HepG2 (cell line): ENCODE results near the gene LENG1. TPM values are rescaled to one million over a fixed set of nuclear protein-coding genes. Genes with fewer than 3 reads are reported as not detected.
A peak's percentile ranks its signal among the peaks of the same experiment; 100 is the strongest.

Experiments
- EHMT2 ChIP-seq: fragments of 200-600 bp; sonication (generic); IDR thresholded peaks from 2 replicates; pipeline ENCODE4 v1.7.0; 2017; ENCODE audit warnings: antibody characterized with exemption, low read depth, low read length, borderline replicate concordance
- FOXA1 ChIP-seq, 2 experiments: fragments of 450-650 bp in 1 of 2; sonication (generic) in 1 of 2; formaldehyde crosslinking in 1 of 2; IDR thresholded peaks; 2 replicates each; pipeline versions ENCODE4 v1.4.0 to v1.6.1; 2016 to 2020; ENCODE audit warnings: missing genetic modification reagents in 1 of 2
- HOXA3 ChIP-seq: sonication (generic); formaldehyde crosslinking; IDR thresholded peaks from 2 replicates; pipeline ENCODE4 v1.5.0; 2020; ENCODE audit warnings: missing genetic modification reagents
- IRF2 ChIP-seq: IDR thresholded peaks from 2 replicates; pipeline ENCODE4 v1.6.1; 2018; ENCODE audit warnings: missing genetic modification reagents, missing compliant biosample characterization
- JUN ChIP-seq: sonication (generic); formaldehyde crosslinking; IDR thresholded peaks from 2 replicates; pipeline ENCODE4 v1.4.0; 2020; ENCODE audit warnings: mild to moderate bottlenecking, missing genetic modification reagents
- MAFG ChIP-seq: sonication (generic); formaldehyde crosslinking; IDR thresholded peaks from 2 replicates; pipeline ENCODE4 v1.5.1; 2020; ENCODE audit warnings: mild to moderate bottlenecking, missing genetic modification reagents
- PRMT3 ChIP-seq: sonication (generic); formaldehyde crosslinking; IDR thresholded peaks from 2 replicates; pipeline ENCODE4 v1.8.1; 2022; ENCODE audit warnings: low read depth, mild to moderate bottlenecking, moderate library complexity, missing genetic modification reagents, borderline replicate concordance
- PRPF4 ChIP-seq: fragments of 200-400 bp; formaldehyde crosslinking; IDR thresholded peaks from 2 replicates; pipeline ENCODE4 v1.6.1; 2016; ENCODE audit warnings: low read length, low read depth; ENCODE audit not compliant: poor library complexity, severe bottlenecking
- RARA ChIP-seq: IDR thresholded peaks from 2 replicates; pipeline ENCODE4 v1.6.1; 2016; ENCODE audit warnings: missing genetic modification reagents, missing compliant biosample characterization
- STAT5B ChIP-seq: sonication (generic); formaldehyde crosslinking; IDR thresholded peaks from 2 replicates; pipeline ENCODE4 v1.4.0; 2020; ENCODE audit warnings: missing genetic modification reagents
- TEAD2 ChIP-seq: sonication (generic); formaldehyde crosslinking; IDR thresholded peaks from 2 replicates; pipeline ENCODE4 v1.9.0; 2021; ENCODE audit warnings: missing genetic modification reagents
- ZNF329 ChIP-seq: sonication (generic); formaldehyde crosslinking; IDR thresholded peaks from 2 replicates; pipeline ENCODE4 v1.9.0; 2021; ENCODE audit warnings: low read depth, mild to moderate bottlenecking, missing genetic modification reagents
- ZNF34 ChIP-seq: sonication (generic); formaldehyde crosslinking; IDR thresholded peaks from 2 replicates; pipeline ENCODE4 v1.4.0; 2020; ENCODE audit warnings: mild to moderate bottlenecking, missing genetic modification reagents, borderline replicate concordance
- ZNF431 ChIP-seq: sonication (generic); formaldehyde crosslinking; IDR thresholded peaks from 2 replicates; pipeline ENCODE4 v1.9.0; 2022; ENCODE audit warnings: missing genetic modification reagents, low read depth, mild to moderate bottlenecking, borderline replicate concordance
- ZNF468 ChIP-seq: sonication (generic); formaldehyde crosslinking; IDR thresholded peaks from 2 replicates; pipeline ENCODE4 v1.8.0; 2022; ENCODE audit warnings: mild to moderate bottlenecking, moderate library complexity, missing genetic modification reagents
- ZNF614 ChIP-seq: IDR thresholded peaks from 2 replicates; pipeline ENCODE4 v1.6.1; 2018; ENCODE audit warnings: missing biosample characterization, missing genetic modification reagents, inconsistent platforms, borderline replicate concordance
- ZNF713 ChIP-seq: sonication (generic); formaldehyde crosslinking; IDR thresholded peaks from 2 replicates; pipeline ENCODE4 v1.4.0; 2020; ENCODE audit warnings: mild to moderate bottlenecking, missing genetic modification reagents
- ZNF749 ChIP-seq: sonication (generic); formaldehyde crosslinking; IDR thresholded peaks from 2 replicates; pipeline ENCODE4 v1.8.0; 2022; ENCODE audit warnings: mild to moderate bottlenecking, missing genetic modification reagents, moderate library complexity, borderline replicate concordance
- ZNF776 ChIP-seq: sonication (generic); formaldehyde crosslinking; IDR thresholded peaks from 2 replicates; pipeline ENCODE4 v1.4.0; 2020; ENCODE audit warnings: mild to moderate bottlenecking, missing genetic modification reagents
- polyA plus RNA-seq, 8 experiments: library from polyadenylated mRNA; depleted of rRNA in 3 of 8; stranded (reverse) in 7 of 8; unstranded in 1 of 8; fragments of >200 nt; fragmentation: Illumina TruSeq in 4 of 8; extraction: Trizol in 4 of 8; gene quantifications; 2 replicates each; pipeline versions ENCODE4 v1.2.1 to v1.2.3, GENCODE V29; 2011 to 2016; ENCODE audit warnings: low read depth in 4 of 8, missing spikeins in 1 of 8, mixed read lengths in 1 of 8; ENCODE audit not compliant: insufficient read depth in 1 of 8
- total RNA-seq, 5 experiments: library from RNA; depleted of rRNA; stranded (reverse); fragments of >200 nt; fragmentation: Illumina TruSeq; extraction: Trizol; gene quantifications; 2 replicates each; pipeline ENCODE4 v1.2.3, GENCODE V29; 2016; ENCODE audit warnings: low read depth in 1 of 5
- TF ChIP-seq, protein P1 (sequence below): sonication (generic); formaldehyde crosslinking; IDR thresholded peaks from 2 replicates; pipeline ENCODE4 v1.5.0; 2020; ENCODE audit warnings: missing genetic modification reagents, mild to moderate bottlenecking, borderline replicate concordance
- TF ChIP-seq, protein P2 (sequence below): sonication (generic); formaldehyde crosslinking; IDR thresholded peaks from 2 replicates; pipeline ENCODE4 v1.9.0; 2022; ENCODE audit warnings: missing genetic modification reagents, mild to moderate bottlenecking, borderline replicate concordance
- TF ChIP-seq, protein P3 (sequence below): sonication (generic); formaldehyde crosslinking; IDR thresholded peaks from 2 replicates; pipeline ENCODE4 v1.5.1; 2020; ENCODE audit warnings: missing genetic modification reagents, mild to moderate bottlenecking, borderline replicate concordance
- TF ChIP-seq, protein P4 (sequence below): sonication (generic); formaldehyde crosslinking; IDR thresholded peaks from 2 replicates; pipeline ENCODE4 v1.4.0; 2020; ENCODE audit warnings: missing genetic modification reagents
- TF ChIP-seq, protein P5 (sequence below): sonication (generic); formaldehyde crosslinking; IDR thresholded peaks from 2 replicates; pipeline ENCODE4 v1.4.0; 2020; ENCODE audit warnings: mild to moderate bottlenecking, missing genetic modification reagents

LENG1 gene
- total and polyA plus RNA-seq, 2 of the 13 experiments (the other 11 are each of a cell fraction or from before 2014, with no cell fraction given) = 1.8 to 3.8 TPM

DNA sequence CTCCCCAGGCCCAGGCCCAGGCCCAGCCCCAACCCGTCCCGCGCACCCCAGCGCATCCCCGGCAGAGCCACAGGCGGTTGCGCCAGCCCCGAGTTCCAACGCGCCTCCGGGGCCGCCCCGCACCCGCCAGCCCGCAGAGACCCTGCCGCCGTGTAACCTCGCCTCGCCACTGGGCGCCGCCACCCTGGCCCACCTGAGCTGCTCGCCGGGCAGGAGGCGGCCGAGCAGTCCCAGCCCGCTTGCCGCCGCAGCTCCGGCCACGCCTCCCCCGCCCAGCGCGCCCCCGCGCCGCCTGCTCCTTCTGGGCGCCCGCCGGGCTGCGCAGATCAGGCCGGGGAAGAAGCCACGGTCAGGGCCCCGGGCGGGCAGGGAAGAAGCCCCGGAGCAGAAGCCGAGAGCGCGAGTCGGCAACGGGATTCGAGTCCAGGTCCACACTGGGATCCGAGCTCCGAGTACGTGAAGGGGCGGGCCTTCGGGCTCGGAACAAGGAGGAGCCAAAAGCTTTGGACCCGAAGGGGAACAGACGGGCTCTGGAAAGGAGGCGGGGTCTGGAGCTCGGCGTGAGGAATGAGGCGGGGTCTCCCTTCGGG is 29.7 kb upstream of the LENG1 start, which contains the start of gene MBOAT7 (continued):
- TF ChIP-seq, protein P1, sequence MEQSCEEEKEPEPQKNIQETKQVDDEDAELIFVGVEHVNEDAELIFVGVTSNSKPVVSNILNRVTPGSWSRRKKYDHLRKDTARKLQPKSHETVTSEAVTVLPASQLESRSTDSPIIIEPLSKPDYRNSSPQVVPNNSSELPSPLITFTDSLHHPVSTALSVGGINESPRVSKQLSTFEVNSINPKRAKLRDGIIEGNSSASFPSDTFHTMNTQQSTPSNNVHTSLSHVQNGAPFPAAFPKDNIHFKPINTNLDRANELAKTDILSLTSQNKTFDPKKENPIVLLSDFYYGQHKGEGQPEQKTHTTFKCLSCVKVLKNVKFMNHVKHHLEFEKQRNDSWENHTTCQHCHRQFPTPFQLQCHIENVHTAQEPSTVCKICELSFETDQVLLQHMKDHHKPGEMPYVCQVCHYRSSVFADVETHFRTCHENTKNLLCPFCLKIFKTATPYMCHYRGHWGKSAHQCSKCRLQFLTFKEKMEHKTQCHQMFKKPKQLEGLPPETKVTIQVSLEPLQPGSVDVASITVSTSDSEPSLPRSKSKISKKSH (CRISPR knock-in tag) = peak; percentile 64; the same call in 1 of the 2 replicates
- TF ChIP-seq HOXA3 = peak; percentile 61
- 0 out of 2 replicates have a peak, but pooled peaks have one; percentile 49 for TF ChIP-seq ZNF713 (CRISPR knock-in tag)
- TF ChIP-seq PRMT3 (CRISPR knock-in tag) = no peak
- TF ChIP-seq JUN (CRISPR knock-in tag) = peak; percentile 60; the same call in 1 of the 2 replicates
- no peak for TF ChIP-seq TEAD2 (CRISPR knock-in tag)
- TF ChIP-seq, protein P2, sequence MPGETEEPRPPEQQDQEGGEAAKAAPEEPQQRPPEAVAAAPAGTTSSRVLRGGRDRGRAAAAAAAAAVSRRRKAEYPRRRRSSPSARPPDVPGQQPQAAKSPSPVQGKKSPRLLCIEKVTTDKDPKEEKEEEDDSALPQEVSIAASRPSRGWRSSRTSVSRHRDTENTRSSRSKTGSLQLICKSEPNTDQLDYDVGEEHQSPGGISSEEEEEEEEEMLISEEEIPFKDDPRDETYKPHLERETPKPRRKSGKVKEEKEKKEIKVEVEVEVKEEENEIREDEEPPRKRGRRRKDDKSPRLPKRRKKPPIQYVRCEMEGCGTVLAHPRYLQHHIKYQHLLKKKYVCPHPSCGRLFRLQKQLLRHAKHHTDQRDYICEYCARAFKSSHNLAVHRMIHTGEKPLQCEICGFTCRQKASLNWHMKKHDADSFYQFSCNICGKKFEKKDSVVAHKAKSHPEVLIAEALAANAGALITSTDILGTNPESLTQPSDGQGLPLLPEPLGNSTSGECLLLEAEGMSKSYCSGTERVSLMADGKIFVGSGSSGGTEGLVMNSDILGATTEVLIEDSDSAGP (CRISPR knock-in tag) = 0 out of 2 replicates have a peak, but pooled peaks have one; percentile 2
- TF ChIP-seq ZNF431 (CRISPR knock-in tag) = no peak
- TF ChIP-seq ZNF34 (CRISPR knock-in tag) = peak; percentile 89; the same call in 1 of the 2 replicates
- TF ChIP-seq ZNF468 (CRISPR knock-in tag) = no peak
- TF ChIP-seq, protein P3, sequence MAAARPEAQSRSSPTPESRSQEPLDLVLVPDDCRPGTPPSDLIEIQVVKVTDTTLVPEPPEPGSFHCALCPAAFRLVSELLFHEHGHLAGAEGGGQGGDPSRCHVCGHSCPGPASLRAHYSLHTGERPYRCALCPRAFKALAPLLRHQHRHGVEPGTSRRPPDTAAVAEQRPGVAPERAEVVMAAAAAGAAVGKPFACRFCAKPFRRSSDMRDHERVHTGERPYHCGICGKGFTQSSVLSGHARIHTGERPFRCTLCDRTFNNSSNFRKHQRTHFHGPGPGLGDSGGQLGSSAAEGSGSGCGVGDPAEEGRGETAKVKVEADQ = peak; percentile 91; the same call in 1 of the 2 replicates
- 0 out of 2 replicates have a peak, but pooled peaks have one; percentile 54 for TF ChIP-seq ZNF329 (CRISPR knock-in tag)
- TF ChIP-seq FOXA1 (IDR thresholded peaks at IDR 0.05) = no peak
- TF ChIP-seq FOXA1 (CRISPR knock-in tag; IDR thresholded peaks at IDR 0.05) = no peak
- TF ChIP-seq ZNF776 (CRISPR knock-in tag) = no peak; the same call in 1 of the 2 replicates
- TF ChIP-seq RARA (CRISPR knock-in tag) = 0 out of 2 replicates have a peak, but pooled peaks have one; percentile 11
- no peak for TF ChIP-seq STAT5B (CRISPR knock-in tag)
- no peak for TF ChIP-seq ZNF614 (CRISPR knock-in tag)
- peak; percentile 45; the same call in 1 of the 2 replicates for TF ChIP-seq IRF2 (CRISPR knock-in tag)
- TF ChIP-seq MAFG (CRISPR knock-in tag) = no peak
- TF ChIP-seq EHMT2 = no peak
- TF ChIP-seq ZNF749 (CRISPR knock-in tag) = no peak
- no peak for TF ChIP-seq PRPF4
- TF ChIP-seq, protein P4, sequence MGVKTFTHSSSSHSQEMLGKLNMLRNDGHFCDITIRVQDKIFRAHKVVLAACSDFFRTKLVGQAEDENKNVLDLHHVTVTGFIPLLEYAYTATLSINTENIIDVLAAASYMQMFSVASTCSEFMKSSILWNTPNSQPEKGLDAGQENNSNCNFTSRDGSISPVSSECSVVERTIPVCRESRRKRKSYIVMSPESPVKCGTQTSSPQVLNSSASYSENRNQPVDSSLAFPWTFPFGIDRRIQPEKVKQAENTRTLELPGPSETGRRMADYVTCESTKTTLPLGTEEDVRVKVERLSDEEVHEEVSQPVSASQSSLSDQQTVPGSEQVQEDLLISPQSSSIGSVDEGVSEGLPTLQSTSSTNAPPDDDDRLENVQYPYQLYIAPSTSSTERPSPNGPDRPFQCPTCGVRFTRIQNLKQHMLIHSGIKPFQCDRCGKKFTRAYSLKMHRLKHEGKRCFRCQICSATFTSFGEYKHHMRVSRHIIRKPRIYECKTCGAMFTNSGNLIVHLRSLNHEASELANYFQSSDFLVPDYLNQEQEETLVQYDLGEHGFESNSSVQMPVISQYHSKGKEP (CRISPR knock-in tag) = 0 out of 2 replicates have a peak, but pooled peaks have one; percentile 64
- TF ChIP-seq, protein P5, sequence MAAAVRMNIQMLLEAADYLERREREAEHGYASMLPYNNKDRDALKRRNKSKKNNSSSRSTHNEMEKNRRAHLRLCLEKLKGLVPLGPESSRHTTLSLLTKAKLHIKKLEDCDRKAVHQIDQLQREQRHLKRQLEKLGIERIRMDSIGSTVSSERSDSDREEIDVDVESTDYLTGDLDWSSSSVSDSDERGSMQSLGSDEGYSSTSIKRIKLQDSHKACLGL (CRISPR knock-in tag) = no peak
